ENCODE data around the gene NME5. TPM values are rescaled to one million over a fixed set of nuclear protein-coding genes. Genes with fewer than 3 reads are reported as not detected.
"Not testable (repeated sequence)": the region's sequence is repeated elsewhere in the genome, so short reads cannot be mapped to it uniquely, and the experiment has no call there.

Gene NME5
- total RNA-seq, 2 experiments from 2014 or later: not detected

- ATAC-seq (no peak), DNase-seq (no peak)
- Mint-ChIP-seq H3K27ac (no peak overlapping the region), H3K4me3 (no peak overlapping the region), H3K36me3 (peaks cover 62% of the 10 kb centered on the region), H3K9me3 (ENCODE audit: low read depth) (no peaks in the 10 kb centered on the region), H3K27me3 (no peaks in the 10 kb centered on the region), H3K4me1 (no peaks in the 10 kb centered on the region)
- CTCF ChIA-PET: no interaction called here
Observed at GRCh38 chr5:138160706-138161105, 21.5 kb upstream of the NME5 start.

- Mint-ChIP-seq H3K27ac (no peak overlapping the region), H3K27me3 (no peaks in the 10 kb centered on the region), H3K9me3 (ENCODE audit: low read depth) (no peaks in the 10 kb centered on the region), H3K4me1 (no peaks in the 10 kb centered on the region), H3K4me3 (no peak overlapping the region), H3K36me3 (peaks cover 55% of the 10 kb centered on the region)
- DNase-seq (no peak), ATAC-seq (no peak)
- CTCF ChIA-PET: no interaction called here
Observed at GRCh38 chr5:138159666-138160065, 20.4 kb upstream of the NME5 start.

GRCh38 chr5:138157626-138158025 is 18.4 kb upstream of the NME5 start:
- peaks cover 38% of the 10 kb centered on the region for H3K36me3 Mint-ChIP-seq
- CTCF ChIA-PET: interaction anchor here (0.8 to 1.8 kb wide), 2 partner anchors 22 to 24 kb away, joined by 3 to 5 read pairs; no protein-coding TSS in a partner anchor
- H3K27ac Mint-ChIP-seq: no peak overlapping the region
- ATAC-seq (no peak), DNase-seq (no peak)
- no peaks in the 10 kb centered on the region for H3K9me3 Mint-ChIP-seq (ENCODE audit: low read depth)
- H3K4me1 Mint-ChIP-seq: no peaks in the 10 kb centered on the region
- no peak overlapping the region for H3K4me3 Mint-ChIP-seq
- peaks cover 2% of the 10 kb centered on the region for H3K27me3 Mint-ChIP-seq

GRCh38 chr5:138155977-138156376 is 16.7 kb upstream of the NME5 start:
- H3K4me1 Mint-ChIP-seq; H3K27me3 Mint-ChIP-seq; CTCF ChIA-PET; H3K27ac Mint-ChIP-seq; ATAC-seq; H3K9me3 Mint-ChIP-seq (ENCODE audit: low read depth); DNase-seq; H3K4me3 Mint-ChIP-seq: not testable (repeated sequence)
- peaks cover 33% of the 10 kb centered on the region for H3K36me3 Mint-ChIP-seq

GRCh38 chr5:138149530-138149929 is 10.3 kb upstream of the NME5 start:
- H3K9me3 Mint-ChIP-seq (ENCODE audit: low read depth): no peaks in the 10 kb centered on the region
- DNase-seq (no peak), ATAC-seq (no peak)
- peaks cover 2% of the 10 kb centered on the region for H3K27me3 Mint-ChIP-seq
- CTCF ChIA-PET: interaction anchor here (1.0 to 1.7 kb wide), 3 partner anchors 12 to 81 kb away, joined by 4 to 5 read pairs (median 4); no protein-coding TSS in a partner anchor
- no peak overlapping the region for H3K27ac Mint-ChIP-seq
- H3K4me1 Mint-ChIP-seq: no peaks in the 10 kb centered on the region
- H3K4me3 Mint-ChIP-seq: no peak overlapping the region
- H3K36me3 Mint-ChIP-seq: no peaks in the 10 kb centered on the region

- CTCF ChIA-PET: interaction anchor here (0.7 to 2.0 kb wide), 4 partner anchors 10 to 204 kb away, joined by 3 to 7 read pairs (median 4); no protein-coding TSS in a partner anchor
- ATAC-seq: no peak
- Mint-ChIP-seq H3K27me3 (peaks cover under 1% of the 10 kb centered on the region), H3K9me3 (ENCODE audit: low read depth) (no peaks in the 10 kb centered on the region), H3K4me1 (no peaks in the 10 kb centered on the region), H3K4me3 (no peak overlapping the region), H3K27ac (no peak overlapping the region), H3K36me3 (no peaks in the 10 kb centered on the region)
- DNase-seq: no peak
Observed at GRCh38 chr5:138148811-138149210, 9.6 kb upstream of the NME5 start.

GRCh38 chr5:138143578-138143977 is 4.3 kb upstream of the NME5 start:
- not testable (repeated sequence) for H3K4me3 Mint-ChIP-seq; H3K27me3 Mint-ChIP-seq; ATAC-seq; H3K36me3 Mint-ChIP-seq; H3K9me3 Mint-ChIP-seq (ENCODE audit: low read depth); H3K4me1 Mint-ChIP-seq; DNase-seq; H3K27ac Mint-ChIP-seq
- CTCF ChIA-PET: interaction anchor here (1.0 to 1.8 kb wide), 4 partner anchors 9 to 67 kb away, joined by 3 to 8 read pairs (median 4); no protein-coding TSS in a partner anchor

- DNase-seq: no peak
- no peak for ATAC-seq
- peaks cover 17% of the 10 kb centered on the region for H3K27me3 Mint-ChIP-seq
- no peaks in the 10 kb centered on the region for H3K9me3 Mint-ChIP-seq (ENCODE audit: low read depth)
- H3K27ac Mint-ChIP-seq: no peak overlapping the region
- peaks cover 1% of the 10 kb centered on the region for H3K4me1 Mint-ChIP-seq
- CTCF ChIA-PET: interaction anchor here (0.8 kb wide), 1 partner anchor 8 kb away, joined by 3 read pairs; no protein-coding TSS in a partner anchor
- H3K36me3 Mint-ChIP-seq: no peaks in the 10 kb centered on the region
- H3K4me3 Mint-ChIP-seq: no peak overlapping the region
Observed at GRCh38 chr5:138141734-138142133, 2.5 kb upstream of the NME5 start.

GRCh38 chr5:138140268-138140667 is 1.0 kb upstream of the NME5 start:
- H3K9me3 Mint-ChIP-seq (ENCODE audit: low read depth): no peaks in the 10 kb centered on the region

GRCh38 chr5:138139781-138140090 is 508 bp upstream of the NME5 start:
- ATAC-seq (no peak), DNase-seq (no peak)
- Mint-ChIP-seq H3K27me3 (peaks cover 21% of the 10 kb centered on the region), H3K4me1 (peaks cover 1% of the 10 kb centered on the region), H3K9me3 (ENCODE audit: low read depth) (no peaks in the 10 kb centered on the region), H3K27ac (no peak overlapping the region), H3K4me3 (no peak overlapping the region), H3K36me3 (no peaks in the 10 kb centered on the region)
- CTCF ChIA-PET: interaction anchor here (1.5 to 1.6 kb wide), 2 partner anchors 11 to 104 kb away, joined by 4 read pairs; no protein-coding TSS in a partner anchor

More at GRCh38 chr5:138140268-138140667, 1.0 kb upstream of the NME5 start:
- no peak overlapping the region for H3K27ac Mint-ChIP-seq
- H3K4me3 Mint-ChIP-seq: no peak overlapping the region
- no peaks in the 10 kb centered on the region for H3K36me3 Mint-ChIP-seq
- peaks cover 1% of the 10 kb centered on the region for H3K4me1 Mint-ChIP-seq
- ATAC-seq (no peak), DNase-seq (no peak)
- CTCF ChIA-PET: interaction anchor here (1.5 to 1.6 kb wide), 2 partner anchors 11 to 104 kb away, joined by 4 read pairs; no protein-coding TSS in a partner anchor
- peaks cover 21% of the 10 kb centered on the region for H3K27me3 Mint-ChIP-seq

GRCh38 chr5:138132543-138132942 is 6.7 kb downstream of the NME5 start:
- Mint-ChIP-seq H3K9me3 (ENCODE audit: low read depth) (no peaks in the 10 kb centered on the region), H3K27ac (no peak overlapping the region), H3K27me3 (peaks cover 25% of the 10 kb centered on the region), H3K4me3 (peak overlapping the region; percentile 69), H3K36me3 (no peaks in the 10 kb centered on the region), H3K4me1 (peaks cover 4% of the 10 kb centered on the region)
- no peak for ATAC-seq
- DNase-seq: no peak
- CTCF ChIA-PET: interaction anchor here (0.5 to 3.7 kb wide), 26 partner anchors 8 to 503 kb away, joined by 3 to 127 read pairs (median 6); partner anchors contain the start of genes FAM13B, PKD2L2 and WNT8A

- no peaks in the 10 kb centered on the region for H3K9me3 Mint-ChIP-seq (ENCODE audit: low read depth)
- peaks cover 31% of the 10 kb centered on the region for H3K27me3 Mint-ChIP-seq
- no peak overlapping the region for H3K27ac Mint-ChIP-seq
Observed at GRCh38 chr5:138129347-138129746, 9.9 kb downstream of the NME5 start.

GRCh38 chr5:138128334-138128733 is 10.9 kb downstream of the NME5 start:
- Mint-ChIP-seq H3K9me3 (ENCODE audit: low read depth) (no peaks in the 10 kb centered on the region), H3K27me3 (peaks cover 33% of the 10 kb centered on the region), H3K4me1 (peaks cover 2% of the 10 kb centered on the region), H3K4me3 (no peak overlapping the region), H3K36me3 (no peaks in the 10 kb centered on the region), H3K27ac (no peak overlapping the region)
- CTCF ChIA-PET: interaction anchor here (1.5 kb wide), 1 partner anchor 51 kb away, joined by 9 read pairs; no protein-coding TSS in a partner anchor
- ATAC-seq (no peak), DNase-seq (no peak)

More at GRCh38 chr5:138129347-138129746, 9.9 kb downstream of the NME5 start:
- Mint-ChIP-seq H3K4me3 (no peak overlapping the region), H3K36me3 (no peaks in the 10 kb centered on the region), H3K4me1 (peaks cover 4% of the 10 kb centered on the region)
- ATAC-seq: no peak
- CTCF ChIA-PET: interaction anchor here (0.7 to 2.8 kb wide), 5 partner anchors 41 to 213 kb away, joined by 3 to 15 read pairs (median 3); no protein-coding TSS in a partner anchor
- no peak for DNase-seq

GRCh38 chr5:138115254-138115653 is 24.0 kb downstream of the NME5 start:
- Mint-ChIP-seq H3K9me3 (ENCODE audit: low read depth) (no peaks in the 10 kb centered on the region), H3K4me3 (no peak overlapping the region), H3K27me3 (peaks cover 24% of the 10 kb centered on the region), H3K36me3 (no peaks in the 10 kb centered on the region), H3K27ac (no peak overlapping the region), H3K4me1 (no peaks in the 10 kb centered on the region)
- DNase-seq: no peak
- CTCF ChIA-PET: no interaction called here
- no peak for ATAC-seq

All from activated CD8-positive, alpha-beta memory T cell treated with anti-CD3 and anti-CD28 coated beads, Interleukin-2, amount 10 ng/mL, durations not matched to agents 7 days and 5 days (primary cell).